ENCODE measurements around the gene GPC6.

Gene GPC6

GRCh38 chr13:93775507-93776108 is 549.0 kb downstream of the GPC6 start:
- DNase-seq (ENCODE audit: low read depth): peak; percentile 69

DNA sequence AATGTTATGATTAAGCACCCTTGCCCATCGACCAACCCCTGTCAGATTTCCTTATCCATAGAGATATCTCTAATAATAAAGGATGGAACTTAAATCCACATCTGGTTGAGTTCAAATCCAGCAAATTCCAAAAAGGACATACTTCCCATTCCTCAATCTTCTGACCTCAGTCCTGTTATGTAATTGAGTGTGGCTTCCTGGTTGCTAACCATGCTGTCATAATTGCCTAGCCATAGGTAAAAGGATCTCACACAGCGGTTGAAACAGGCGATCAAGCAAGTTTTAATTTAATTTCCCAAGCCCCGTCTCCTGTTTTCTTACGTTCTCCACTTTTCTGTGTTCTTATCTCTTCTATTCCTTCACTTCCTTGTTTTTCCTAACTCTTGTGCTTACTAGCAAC is 550.3 kb downstream of the GPC6 start:
- peak; percentile 65 for DNase-seq (ENCODE audit: low read depth)

DNA sequence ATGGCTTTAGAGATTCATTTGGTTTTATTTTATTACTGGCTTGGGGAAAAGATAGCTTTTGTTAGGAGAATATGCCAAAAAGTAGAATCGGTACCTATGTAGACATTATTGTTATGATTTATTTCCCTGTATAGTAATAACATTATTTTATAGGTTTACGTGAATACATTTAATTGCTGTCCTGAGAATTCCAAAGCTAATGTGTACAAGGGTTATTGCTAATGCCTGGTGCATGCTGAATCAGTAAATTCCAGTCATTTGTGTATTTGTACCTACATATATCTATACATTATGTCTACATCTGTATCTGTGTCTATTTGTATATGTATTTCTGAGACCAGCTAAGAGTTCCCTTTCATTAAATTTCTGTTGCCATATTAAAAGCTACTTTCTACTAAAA is 550.9 kb downstream of the GPC6 start:
- DNase-seq (ENCODE audit: low read depth): no peak

- DNase-seq (ENCODE audit: low read depth): no peak
Observed at GRCh38 chr13:93778548-93778947, 551.9 kb downstream of the GPC6 start.

GRCh38 chr13:93784191-93784590 is 557.6 kb downstream of the GPC6 start:
- no peak for DNase-seq (ENCODE audit: low read depth)

DNA sequence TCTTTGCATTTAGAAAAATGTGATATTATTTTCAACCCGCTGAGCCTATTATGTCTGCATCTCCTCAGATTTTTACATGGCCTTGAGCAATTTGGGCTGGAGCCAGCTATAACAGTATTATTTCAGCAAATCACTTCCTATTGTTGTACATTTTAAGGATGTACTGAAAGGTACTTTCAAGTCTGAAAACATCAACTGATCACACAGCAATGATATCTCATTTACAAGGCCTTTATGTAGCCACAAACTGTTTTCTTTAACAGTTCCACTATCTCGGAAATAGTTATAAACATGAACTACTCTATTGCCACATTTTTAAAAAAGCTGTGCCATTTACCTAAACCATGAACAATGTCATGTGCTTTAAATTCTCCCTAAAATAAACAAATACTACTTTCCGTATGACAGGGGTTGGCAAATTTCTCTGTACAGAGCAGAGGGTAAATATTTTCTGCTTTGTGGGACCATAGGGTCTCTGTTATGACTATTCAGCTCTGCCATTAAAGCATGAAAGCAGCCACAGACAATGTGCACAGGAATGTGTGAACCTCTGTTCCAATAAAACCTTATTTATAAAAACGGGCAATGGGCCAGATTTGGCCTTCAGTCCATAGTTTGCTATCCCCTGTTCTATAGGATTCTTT is 560.4 kb downstream of the GPC6 start:
- no peak for DNase-seq (ENCODE audit: low read depth)

DNA sequence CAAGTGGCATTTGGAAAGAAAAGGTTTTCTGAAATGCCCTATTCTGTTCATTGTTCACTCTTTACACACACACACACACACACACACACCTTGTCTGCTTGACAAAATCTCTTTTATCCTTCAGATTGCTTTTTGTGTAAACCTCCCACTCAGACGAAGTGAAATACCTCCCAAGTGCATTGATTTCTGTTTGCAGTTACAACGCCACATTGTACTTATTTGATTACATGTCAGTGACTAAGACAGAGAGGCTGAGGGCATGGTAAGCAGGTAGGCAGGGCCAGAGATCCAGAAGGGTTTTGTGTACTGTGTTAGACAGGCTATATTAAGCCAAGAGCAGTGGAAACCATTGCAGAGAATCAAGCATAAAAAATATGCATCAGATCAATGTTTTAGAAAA is 561.8 kb downstream of the GPC6 start:
- no peak for DNase-seq (ENCODE audit: low read depth)

DNA sequence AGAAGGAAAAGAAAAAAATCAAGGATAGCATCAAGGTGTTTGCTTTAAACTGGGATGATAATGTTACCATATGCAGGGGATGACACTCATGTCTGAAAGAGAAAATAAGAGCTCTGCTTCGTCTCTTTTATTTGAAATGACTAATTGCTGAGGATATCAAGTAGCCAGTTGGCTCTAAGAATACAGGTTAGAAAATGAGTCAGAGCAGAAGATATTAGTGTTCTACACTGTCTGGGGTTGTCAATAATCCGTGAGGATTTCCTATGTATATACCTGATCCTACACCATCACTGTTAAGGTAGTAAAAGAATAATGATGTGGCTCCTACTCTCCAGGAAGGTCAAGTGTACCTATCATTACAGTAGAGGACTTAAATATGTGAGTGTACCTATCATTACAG is 562.5 kb downstream of the GPC6 start:
- no peak for DNase-seq (ENCODE audit: low read depth)

DNA sequence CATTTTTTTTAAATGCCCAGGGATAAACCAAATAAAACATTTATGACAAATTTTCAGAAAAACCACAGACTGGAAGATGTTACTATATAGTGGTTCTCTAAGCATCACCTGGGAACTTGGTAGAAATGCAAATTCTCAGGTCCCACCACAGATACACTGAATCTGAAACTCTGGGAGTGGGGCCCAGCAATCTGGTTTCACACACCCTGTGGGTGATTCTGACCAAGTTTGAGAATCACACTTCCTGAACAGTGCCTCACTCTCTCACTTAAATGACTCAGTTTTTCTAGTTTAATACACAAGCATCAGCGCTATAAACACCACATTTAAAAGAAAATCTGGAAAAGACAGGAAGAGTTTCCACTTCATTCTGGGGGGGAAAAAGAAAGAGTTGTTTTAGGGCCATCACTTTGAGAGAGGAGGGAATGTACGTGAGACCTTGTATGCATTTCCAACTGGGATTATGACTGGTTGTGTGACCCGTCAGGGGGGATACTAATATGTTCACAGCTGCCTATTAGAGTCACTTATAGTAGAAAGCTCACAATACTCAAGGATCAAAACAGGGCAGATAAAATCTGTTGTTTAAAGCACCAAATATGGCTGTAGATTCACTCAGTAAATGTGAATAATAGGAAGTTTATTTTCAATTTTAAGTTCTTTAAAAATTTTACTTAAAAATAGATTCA is 567.7 kb downstream of the GPC6 start:
- no peak for DNase-seq (ENCODE audit: low read depth)

DNA sequence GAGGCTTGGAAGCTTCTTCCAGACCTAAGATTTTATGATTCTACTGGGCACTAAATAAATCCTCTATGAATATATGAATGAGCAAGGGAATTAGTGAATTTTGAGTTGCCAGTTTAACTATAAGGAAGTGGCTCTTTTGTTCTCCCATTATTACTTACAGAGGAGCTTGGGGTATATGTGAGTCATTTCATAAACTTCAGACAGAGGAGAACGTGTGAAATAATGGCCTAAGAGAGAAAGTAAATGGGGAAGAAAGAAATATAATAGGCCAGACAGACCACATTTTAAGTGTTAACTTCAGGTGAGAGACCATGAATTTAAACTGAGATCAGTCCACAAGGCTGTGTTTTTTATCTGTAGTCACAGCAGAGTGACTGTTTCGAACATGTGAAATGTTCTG is 570.9 kb downstream of the GPC6 start:
- no peak for DNase-seq (ENCODE audit: low read depth)

- DNase-seq (ENCODE audit: low read depth): no peak
Observed at GRCh38 chr13:93800342-93800741, 573.7 kb downstream of the GPC6 start.

- no peak for DNase-seq (ENCODE audit: low read depth)
Observed at GRCh38 chr13:93805736-93806135, 579.1 kb downstream of the GPC6 start.

GRCh38 chr13:93806861-93807260 is 580.3 kb downstream of the GPC6 start:
- DNase-seq (ENCODE audit: low read depth): no peak

- DNase-seq (ENCODE audit: low read depth): no peak
Observed at GRCh38 chr13:93810264-93810663, 583.7 kb downstream of the GPC6 start.

GRCh38 chr13:93811071-93811737 is 584.6 kb downstream of the GPC6 start:
- no peak for DNase-seq (ENCODE audit: low read depth)

GRCh38 chr13:93811738-93812112 is 585.1 kb downstream of the GPC6 start:
- DNase-seq (ENCODE audit: low read depth): no peak

- no peak for DNase-seq (ENCODE audit: low read depth)
Observed at GRCh38 chr13:93814658-93815057, 588.1 kb downstream of the GPC6 start.

- DNase-seq (ENCODE audit: low read depth): no peak
Observed at GRCh38 chr13:93818345-93818744, 591.7 kb downstream of the GPC6 start.

GRCh38 chr13:93819331-93819890 is 592.8 kb downstream of the GPC6 start:
- DNase-seq (ENCODE audit: low read depth): no peak

DNA sequence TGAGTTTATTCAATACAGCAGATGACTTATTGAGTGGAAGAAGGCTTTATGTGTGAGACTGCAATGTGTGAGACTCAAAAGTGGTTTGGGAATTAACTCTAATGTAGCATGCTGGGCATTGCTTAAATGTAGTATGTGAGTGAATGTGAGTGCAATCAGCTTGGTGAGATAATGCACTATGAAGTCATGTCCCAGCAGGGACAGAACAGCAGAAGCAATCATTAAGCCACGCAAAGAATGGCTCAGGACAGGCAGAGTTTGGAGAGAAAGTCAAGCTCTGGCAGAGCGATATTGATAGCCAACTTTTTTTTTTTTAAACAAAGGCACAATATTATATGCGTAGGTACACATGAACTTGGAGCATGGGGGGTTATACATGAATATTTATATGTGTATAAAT is 597.7 kb downstream of the GPC6 start:
- peak; percentile 13 for DNase-seq (ENCODE audit: low read depth)

- no peak for DNase-seq (ENCODE audit: low read depth)
Observed at GRCh38 chr13:93834051-93834450, 607.4 kb downstream of the GPC6 start.

DNA sequence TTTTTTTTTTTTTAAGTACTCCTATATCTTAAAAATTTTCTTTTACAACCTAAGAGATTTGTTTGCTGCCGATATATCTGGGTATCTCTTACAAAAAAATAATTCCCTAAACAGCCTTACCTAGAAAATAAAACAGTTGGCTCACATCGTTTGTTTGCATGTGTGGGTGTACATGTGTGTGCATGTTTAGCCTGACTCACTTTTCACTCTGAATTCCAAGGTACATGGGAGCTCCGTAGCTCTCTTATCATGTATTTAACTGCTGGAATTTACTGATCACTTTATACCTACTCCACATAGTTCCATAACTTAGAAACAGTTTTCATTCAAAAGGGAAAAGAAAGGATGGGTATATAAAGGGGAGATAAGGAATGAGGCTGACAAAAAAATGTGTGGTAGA is 616.5 kb downstream of the GPC6 start:
- no peak for DNase-seq (ENCODE audit: low read depth)

DNA sequence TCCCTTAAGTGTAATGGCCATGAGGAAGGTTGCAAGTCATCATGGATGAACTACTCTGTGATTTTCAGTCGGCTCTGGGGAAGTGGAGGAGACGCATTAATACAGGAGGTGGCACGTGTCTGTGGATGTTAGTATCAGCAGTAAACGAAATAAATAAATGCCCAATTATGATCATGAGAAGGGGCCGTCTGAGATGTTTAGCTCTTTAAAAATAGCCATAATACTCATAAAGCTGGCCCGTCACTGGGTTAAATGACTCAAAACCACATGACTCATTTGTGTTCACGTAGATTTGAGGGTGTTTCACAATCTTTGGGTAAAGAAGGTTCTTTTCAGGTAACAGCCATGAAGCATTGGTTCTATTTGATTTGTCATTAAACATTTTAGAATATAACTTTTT is 620.6 kb downstream of the GPC6 start:
- peak; percentile 89 for DNase-seq (ENCODE audit: low read depth)
